Measurements from ENCODE around the gene AAGAB. TPM values are rescaled to one million over a fixed set of nuclear protein-coding genes. Genes with fewer than 3 reads are reported as not detected.

AAGAB gene
- total RNA-seq, 4 donors from 2014 or later, result 11.4 to 35.1 (median 18.0) TPM

GRCh38 chr15:67174864-67175573 is 79.4 kb downstream of the AAGAB start:
- Histone ChIP-seq H3K9me3 (no peaks in the 10 kb centered on the region), H3K27me3 (no peaks in the 10 kb centered on the region), H3K36me3 (peaks cover 0 to 61% (median 4%) of the 10 kb centered on the region in 3 donors), H3K27ac (peak overlapping the region in 2 of 4 donors; percentile 47 to 48), H3K4me3 (no peak overlapping the region), H3K4me1 (peaks cover 0 to 40% (median 12%) of the 10 kb centered on the region in 4 donors)
- TF ChIP-seq POLR2A (IDR thresholded peaks at IDR 0.05) (no peak), CTCF (IDR thresholded peaks at IDR 0.05) (no peak)
- DNase-seq (ENCODE audit: low spot score in 2 of 2), result no peak
- WGBS, 2 donors, result 82 to 88% methylated on average over 9 of the region's 9 CpGs

- no peak for DNase-seq (ENCODE audit: low spot score in 2 of 2)
- H3K4me1 ChIP-seq, result peaks cover 0 to 40% (median 12%) of the 10 kb centered on the region in 4 donors
- 96 to 99% methylated on average over 3 of the region's 3 CpGs for WGBS, 2 donors
- H3K27ac ChIP-seq, result peak overlapping the region in 1 of 4 donors; percentile 12
- no peaks in the 10 kb centered on the region for H3K9me3 ChIP-seq
- no peaks in the 10 kb centered on the region for H3K27me3 ChIP-seq
- H3K36me3 ChIP-seq, result peaks cover 0 to 60% (median 4%) of the 10 kb centered on the region in 3 donors
- no peak overlapping the region for H3K4me3 ChIP-seq
- TF ChIP-seq EP300 (IDR thresholded peaks at IDR 0.05) (no peak), POLR2A (IDR thresholded peaks at IDR 0.05) (no peak), CTCF (IDR thresholded peaks at IDR 0.05) (no peak)
Measured at GRCh38 chr15:67174446-67174845, 80.0 kb downstream of the AAGAB start.

- 93 to 97% methylated on average over 8 of the region's 8 CpGs for WGBS, 2 donors
- no peak for TF ChIP-seq EP300 (IDR thresholded peaks at IDR 0.05)
- TF ChIP-seq CTCF (IDR thresholded peaks at IDR 0.05), result no peak
- TF ChIP-seq POLR2A (IDR thresholded peaks at IDR 0.05), result no peak
- no peaks in the 10 kb centered on the region for H3K9me3 ChIP-seq
- no peak for DNase-seq (ENCODE audit: low spot score in 2 of 2)
- H3K27me3 ChIP-seq, result no peaks in the 10 kb centered on the region
- H3K4me3 ChIP-seq, result no peak overlapping the region
- H3K27ac ChIP-seq, result no peak overlapping the region
- H3K4me1 ChIP-seq, result peaks cover 0 to 40% (median 12%) of the 10 kb centered on the region in 4 donors
- peaks cover 0 to 56% (median 4%) of the 10 kb centered on the region in 3 donors for H3K36me3 ChIP-seq
Measured at GRCh38 chr15:67173786-67174185, 80.7 kb downstream of the AAGAB start.

- Histone ChIP-seq H3K4me1 (peaks cover 0 to 43% (median 12%) of the 10 kb centered on the region in 4 donors), H3K27me3 (no peaks in the 10 kb centered on the region), H3K4me3 (no peak overlapping the region), H3K9me3 (no peaks in the 10 kb centered on the region), H3K27ac (no peak overlapping the region), H3K36me3 (peaks cover 0 to 59% (median 4%) of the 10 kb centered on the region in 3 donors)
- TF ChIP-seq CTCF (IDR thresholded peaks at IDR 0.05) (no peak), POLR2A (IDR thresholded peaks at IDR 0.05) (no peak), EP300 (IDR thresholded peaks at IDR 0.05) (no peak)
- DNase-seq (ENCODE audit: low spot score in 2 of 2), result no peak
- WGBS, 2 donors, result 74 to 97% methylated on average over 8 of the region's 8 CpGs
Measured at GRCh38 chr15:67173005-67173404, 81.5 kb downstream of the AAGAB start.

GRCh38 chr15:67172172-67172571 is 82.3 kb downstream of the AAGAB start:
- H3K4me1 ChIP-seq, result peaks cover 0 to 45% (median 13%) of the 10 kb centered on the region in 4 donors
- WGBS, 2 donors, result 92 to 95% methylated on average over 6 of the region's 6 CpGs

More at GRCh38 chr15:67172172-67172571, 82.3 kb downstream of the AAGAB start:
- no peak overlapping the region for H3K27ac ChIP-seq
- H3K4me3 ChIP-seq, result no peak overlapping the region
- DNase-seq (ENCODE audit: low spot score in 2 of 2), result no peak
- H3K36me3 ChIP-seq, result peaks cover 0 to 65% (median 4%) of the 10 kb centered on the region in 3 donors
- H3K27me3 ChIP-seq, result no peaks in the 10 kb centered on the region
- no peak for TF ChIP-seq CTCF (IDR thresholded peaks at IDR 0.05)
- no peak for TF ChIP-seq EP300 (IDR thresholded peaks at IDR 0.05)
- no peak for TF ChIP-seq POLR2A (IDR thresholded peaks at IDR 0.05)
- no peaks in the 10 kb centered on the region for H3K9me3 ChIP-seq
